GM23338 (cell line): ENCODE results near the gene PROS1. TPM values are rescaled to one million over a fixed set of nuclear protein-coding genes. Genes with fewer than 3 reads are reported as not detected.

Source experiments
- ATAC-seq: fragments of 200-7000 bp; cut with Tn5 transposase; 3 replicates; pipeline ENCODE4 v1.9.1; 2020
- DNase-seq: peaks from one replicate; pipeline ENCODE4 v3.0.0-alpha.2; 2015; ENCODE audit warnings: low spot score
- H2AFZ ChIP-seq: fragments of 200-600 bp; sonication (generic); 2 replicates; pipeline ENCODE4 v1.8.0; 2016; ENCODE audit warnings: antibody characterized with exemption, mild to moderate bottlenecking, moderate library complexity
- H3F3A ChIP-seq: fragments of 200-600 bp; sonication (generic); replicated peaks from 2 replicates; pipeline ENCODE4 v1.8.0; 2017; ENCODE audit warnings: antibody characterized with exemption, mixed run types, low read depth
- H3K27ac ChIP-seq: fragments of 200-600 bp; sonication (generic); 2 replicates; pipeline ENCODE4 v1.6.1; 2016; ENCODE audit warnings: low read depth
- H3K27me3 ChIP-seq: fragments of 200-600 bp; sonication (generic); 2 replicates; pipeline ENCODE4 v1.8.0; 2016; ENCODE audit warnings: mild to moderate bottlenecking, mixed run types, moderate library complexity; ENCODE audit not compliant: insufficient read depth
- H3K36me3 ChIP-seq: fragments of 200-600 bp; sonication (generic); 2 replicates; pipeline ENCODE4 v1.8.0; 2016; ENCODE audit warnings: mild to moderate bottlenecking; ENCODE audit not compliant: insufficient read depth
- H3K4me1 ChIP-seq: fragments of 200-600 bp; sonication (generic); 2 replicates; pipeline ENCODE4 v1.8.0; 2016; ENCODE audit warnings: mild to moderate bottlenecking, moderate library complexity; ENCODE audit not compliant: insufficient read depth
- H3K4me2 ChIP-seq: fragments of 200-600 bp; sonication (generic); 2 replicates; pipeline ENCODE4 v1.7.1; 2017; ENCODE audit warnings: mixed run types
- H3K4me3 ChIP-seq: fragments of 200-600 bp; sonication (generic); 2 replicates; pipeline ENCODE4 v1.6.1; 2016; ENCODE audit warnings: mixed run types
- H3K79me2 ChIP-seq: fragments of 200-600 bp; sonication (generic); replicated peaks from 2 replicates; pipeline ENCODE4 v1.8.0; 2017; ENCODE audit warnings: mild to moderate bottlenecking; ENCODE audit not compliant: insufficient read depth
- H3K9me2 ChIP-seq: fragments of 200-600 bp; sonication (generic); 2 replicates; pipeline ENCODE4 v1.8.0; 2017; ENCODE audit not compliant: insufficient read depth
- H4K20me1 ChIP-seq: fragments of 200-600 bp; sonication (generic); replicated peaks from 2 replicates; pipeline ENCODE4 v1.8.0; 2017; ENCODE audit warnings: mild to moderate bottlenecking; ENCODE audit not compliant: insufficient read depth
- H3K27ac Mint-ChIP-seq: 2 replicates; pipeline ENCODE4 v1.8.0; 2020; ENCODE audit warnings: inconsistent platforms, mild to moderate bottlenecking, moderate library complexity, mixed read lengths
- H3K27me3 Mint-ChIP-seq: 3 replicates; pipeline ENCODE4 v1.8.0; 2022; ENCODE audit warnings: low read depth, mild to moderate bottlenecking, moderate library complexity, mixed read lengths, inconsistent platforms; ENCODE audit not compliant: insufficient read depth, poor library complexity
- H3K36me3 Mint-ChIP-seq: 3 replicates; pipeline ENCODE4 v1.8.0; 2021; ENCODE audit warnings: low read depth, mild to moderate bottlenecking, inconsistent platforms, moderate library complexity, mixed read lengths
- H3K4me1 Mint-ChIP-seq: 3 replicates; pipeline ENCODE4 v1.8.0; 2020; ENCODE audit warnings: mild to moderate bottlenecking, inconsistent platforms, mixed read lengths
- H3K4me3 Mint-ChIP-seq: 3 replicates; pipeline ENCODE4 v1.8.0; 2021; ENCODE audit warnings: moderate library complexity, mild to moderate bottlenecking, inconsistent platforms, mixed read lengths
- H3K9me3 Mint-ChIP-seq: 3 replicates; pipeline ENCODE4 v1.8.0; 2020; ENCODE audit warnings: moderate library complexity, mild to moderate bottlenecking, inconsistent platforms, mixed read lengths
- ETS1 ChIP-seq: IDR thresholded peaks from 2 replicates; pipeline ENCODE4 v1.6.1; 2016; ENCODE audit warnings: antibody characterized with exemption
- EZH2 ChIP-seq: fragments of 200-600 bp; sonication (generic); IDR thresholded peaks from one replicate; pipeline ENCODE4 v1.8.0; 2017; ENCODE audit warnings: antibody characterized with exemption, mild to moderate bottlenecking, low read depth; ENCODE audit not compliant: unreplicated experiment
- JUNB ChIP-seq: IDR thresholded peaks from one replicate; pipeline ENCODE4 v1.6.1; 2016; ENCODE audit warnings: antibody characterized with exemption; ENCODE audit not compliant: unreplicated experiment
- REST ChIP-seq: IDR thresholded peaks from one replicate; pipeline ENCODE4 v1.6.1; 2018; ENCODE audit warnings: antibody characterized with exemption; ENCODE audit not compliant: unreplicated experiment
- ZNF331 ChIP-seq: fragments of 250-450 bp; sonication (Bioruptor Pico); IDR thresholded peaks from 2 replicates; pipeline ENCODE4 v1.5.0; 2020; ENCODE audit warnings: low read depth, mild to moderate bottlenecking, moderate library complexity
- polyA plus RNA-seq: library from polyadenylated mRNA; unstranded; fragments of >200 nt; fragmentation: Nextera tagmentation; extraction: Ambion mirVana; gene quantifications from 2 replicates; pipeline ENCODE4 v1.2.1, GENCODE V29; 2016
- total RNA-seq: library from RNA; depleted of rRNA; stranded (reverse); fragments of >200 nt; shearing (Covaris generic); gene quantifications from 2 replicates; pipeline ENCODE4 v1.2.3, GENCODE V29; 2014
- TF ChIP-seq, protein P1 (sequence below), 2 experiments: fragments of 200-600 bp in 1 of 2; sonication (generic) in 1 of 2; conservative IDR thresholded peaks; 2 replicates each; pipeline versions ENCODE4 v1.5.1 to v1.6.1; 2016 to 2017; ENCODE audit warnings: antibody characterized with exemption in 2 of 2, low read depth in 2 of 2, mild to moderate bottlenecking in 2 of 2, moderate library complexity in 1 of 2

The PROS1 gene
- total and polyA plus RNA-seq, 2 experiments from 2014 or later = 1.8 to 4.1 TPM

GRCh38 chr3:93867425-93867824 lies 106.3 kb downstream of the PROS1 start:
- Histone ChIP-seq H3K4me2 (no peak overlapping the region), H3K9me2 (0 out of 2 replicates have a peak, but pooled peaks cover 3% of the 10 kb centered on the region), H3K4me3 (no peak overlapping the region), H3K27ac (no peak overlapping the region), H3K27me3 (no peaks in the 10 kb centered on the region), H3K4me1 (no peaks in the 10 kb centered on the region), H3K79me2 (no peaks in the 10 kb centered on the region), H4K20me1 (no peaks in the 10 kb centered on the region), H2AFZ (no peak overlapping the region), H3K36me3 (no peaks in the 10 kb centered on the region), H3F3A (no peaks in the 10 kb centered on the region)
- H3K27me3 Mint-ChIP-seq = peaks cover 2% of the 10 kb centered on the region
- peak; percentile 8 for DNase-seq
- H3K27ac Mint-ChIP-seq = no peak overlapping the region
- TF ChIP-seq, protein P1, sequence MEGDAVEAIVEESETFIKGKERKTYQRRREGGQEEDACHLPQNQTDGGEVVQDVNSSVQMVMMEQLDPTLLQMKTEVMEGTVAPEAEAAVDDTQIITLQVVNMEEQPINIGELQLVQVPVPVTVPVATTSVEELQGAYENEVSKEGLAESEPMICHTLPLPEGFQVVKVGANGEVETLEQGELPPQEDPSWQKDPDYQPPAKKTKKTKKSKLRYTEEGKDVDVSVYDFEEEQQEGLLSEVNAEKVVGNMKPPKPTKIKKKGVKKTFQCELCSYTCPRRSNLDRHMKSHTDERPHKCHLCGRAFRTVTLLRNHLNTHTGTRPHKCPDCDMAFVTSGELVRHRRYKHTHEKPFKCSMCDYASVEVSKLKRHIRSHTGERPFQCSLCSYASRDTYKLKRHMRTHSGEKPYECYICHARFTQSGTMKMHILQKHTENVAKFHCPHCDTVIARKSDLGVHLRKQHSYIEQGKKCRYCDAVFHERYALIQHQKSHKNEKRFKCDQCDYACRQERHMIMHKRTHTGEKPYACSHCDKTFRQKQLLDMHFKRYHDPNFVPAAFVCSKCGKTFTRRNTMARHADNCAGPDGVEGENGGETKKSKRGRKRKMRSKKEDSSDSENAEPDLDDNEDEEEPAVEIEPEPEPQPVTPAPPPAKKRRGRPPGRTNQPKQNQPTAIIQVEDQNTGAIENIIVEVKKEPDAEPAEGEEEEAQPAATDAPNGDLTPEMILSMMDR (conservative IDR thresholded peaks at IDR 0.05; ENCODE audit: low read depth in 2 of 2) = peak; percentile 37 to 41
- no peak for TF ChIP-seq ETS1
- ATAC-seq = no peak
- no peaks in the 10 kb centered on the region for H3K4me1 Mint-ChIP-seq
- peaks cover 38% of the 10 kb centered on the region for H3K36me3 Mint-ChIP-seq
- no peak overlapping the region for H3K4me3 Mint-ChIP-seq
- peaks cover 91% of the 10 kb centered on the region for H3K9me3 Mint-ChIP-seq

DNA sequence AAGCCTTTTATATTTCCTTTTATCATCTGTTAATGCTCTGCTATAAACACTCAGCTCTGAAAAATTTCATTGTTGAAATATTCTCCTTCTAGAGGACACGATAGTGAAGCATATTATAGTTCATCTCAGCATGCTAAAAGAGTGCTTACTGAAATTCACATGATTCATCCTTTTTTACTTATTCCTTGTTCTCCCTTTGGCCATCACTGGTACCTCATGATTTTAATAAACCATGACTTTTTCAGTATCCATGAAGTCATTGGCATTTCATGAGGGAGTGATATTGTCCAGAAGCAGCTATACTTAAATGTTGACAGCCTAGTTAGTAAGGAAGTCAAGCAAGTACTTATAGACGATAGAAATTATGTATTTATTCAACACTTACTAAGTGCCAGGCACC lies 112.7 kb downstream of the PROS1 start:
- no peaks in the 10 kb centered on the region for H3K79me2 ChIP-seq
- H3F3A ChIP-seq = no peaks in the 10 kb centered on the region
- peaks cover 88% of the 10 kb centered on the region for H3K9me3 Mint-ChIP-seq
- ATAC-seq = no peak
- H3K36me3 ChIP-seq = no peaks in the 10 kb centered on the region; the same call in 1 of the 2 replicates
- no peaks in the 10 kb centered on the region for H3K27me3 ChIP-seq
- H4K20me1 ChIP-seq = no peaks in the 10 kb centered on the region
- H3K36me3 Mint-ChIP-seq = peaks cover 30% of the 10 kb centered on the region
- H3K27me3 Mint-ChIP-seq = peaks cover 3% of the 10 kb centered on the region
- no peak for DNase-seq
- H3K27ac Mint-ChIP-seq = no peak overlapping the region
- no peak overlapping the region for H3K27ac ChIP-seq
- TF ChIP-seq REST (no peak), ZNF331 (CRISPR knock-in tag) (no peak), JUNB (no peak), EZH2 (no peak)
- TF ChIP-seq, protein P1 (conservative IDR thresholded peaks at IDR 0.05; ENCODE audit: low read depth in 2 of 2) = no peak
- H3K4me1 ChIP-seq = no peaks in the 10 kb centered on the region
- no peak overlapping the region for H2AFZ ChIP-seq
- no peak overlapping the region for H3K4me3 Mint-ChIP-seq
- 0 out of 2 replicates have a peak, but pooled peaks cover 3% of the 10 kb centered on the region for H3K9me2 ChIP-seq
- H3K4me1 Mint-ChIP-seq = no peaks in the 10 kb centered on the region
- no peak overlapping the region for H3K4me3 ChIP-seq
- no peak overlapping the region for H3K4me2 ChIP-seq
